C4-2B (cell line): ENCODE data around the gene LRRC75B.
"Not testable (repeated sequence)": the region's sequence is repeated elsewhere in the genome, so short reads cannot be mapped to it uniquely, and the experiment has no call there.

ENCODE experiments used
- ZFX ChIP-seq: fragments of 450-650 bp; IDR thresholded peaks from 2 replicates; pipeline ENCODE4 v1.6.1; 2017
- TF ChIP-seq, protein P1 (sequence below): fragments of 450-650 bp; conservative IDR thresholded peaks from 2 replicates; pipeline ENCODE4 v1.5.1; 2017; ENCODE audit warnings: mild to moderate bottlenecking

DNA sequence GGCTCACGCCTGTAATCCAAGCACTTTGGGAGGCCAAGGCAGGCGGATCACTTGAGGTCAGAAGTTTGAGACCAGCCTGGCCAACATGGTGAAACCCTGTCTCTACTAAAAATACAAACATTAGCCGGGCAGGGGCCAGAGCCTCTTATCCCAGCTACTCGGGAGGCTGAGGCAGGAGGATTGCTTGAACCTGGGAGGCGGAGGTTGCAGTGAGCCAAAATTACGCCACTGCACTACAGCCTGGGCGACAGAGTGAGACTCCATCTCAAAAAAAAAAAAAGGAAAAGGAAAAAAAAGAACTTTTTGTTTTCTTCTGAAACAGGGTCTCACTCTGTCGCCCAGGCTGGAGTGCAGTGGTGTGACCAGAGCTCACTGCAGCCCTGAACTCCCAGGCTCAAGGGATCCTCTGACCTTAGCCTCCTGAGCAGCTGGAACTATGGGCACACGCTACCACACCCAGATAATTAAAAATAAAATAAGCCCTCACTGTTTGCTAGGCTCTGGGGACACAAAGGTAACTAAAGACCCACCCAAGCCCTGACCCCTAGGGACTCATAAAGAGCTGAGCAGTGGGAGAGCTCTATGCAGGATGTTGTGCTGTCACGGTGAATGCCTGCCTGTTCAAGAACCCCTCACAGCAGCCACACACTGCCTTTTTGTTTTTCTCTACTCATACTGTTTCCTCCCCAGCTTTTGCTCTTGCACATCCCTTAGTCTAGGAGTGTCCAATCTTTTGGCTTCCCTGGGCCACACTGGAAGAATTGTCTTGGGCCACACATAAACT is 40.2 kb downstream of the LRRC75B start:
- TF ChIP-seq, protein P1, sequence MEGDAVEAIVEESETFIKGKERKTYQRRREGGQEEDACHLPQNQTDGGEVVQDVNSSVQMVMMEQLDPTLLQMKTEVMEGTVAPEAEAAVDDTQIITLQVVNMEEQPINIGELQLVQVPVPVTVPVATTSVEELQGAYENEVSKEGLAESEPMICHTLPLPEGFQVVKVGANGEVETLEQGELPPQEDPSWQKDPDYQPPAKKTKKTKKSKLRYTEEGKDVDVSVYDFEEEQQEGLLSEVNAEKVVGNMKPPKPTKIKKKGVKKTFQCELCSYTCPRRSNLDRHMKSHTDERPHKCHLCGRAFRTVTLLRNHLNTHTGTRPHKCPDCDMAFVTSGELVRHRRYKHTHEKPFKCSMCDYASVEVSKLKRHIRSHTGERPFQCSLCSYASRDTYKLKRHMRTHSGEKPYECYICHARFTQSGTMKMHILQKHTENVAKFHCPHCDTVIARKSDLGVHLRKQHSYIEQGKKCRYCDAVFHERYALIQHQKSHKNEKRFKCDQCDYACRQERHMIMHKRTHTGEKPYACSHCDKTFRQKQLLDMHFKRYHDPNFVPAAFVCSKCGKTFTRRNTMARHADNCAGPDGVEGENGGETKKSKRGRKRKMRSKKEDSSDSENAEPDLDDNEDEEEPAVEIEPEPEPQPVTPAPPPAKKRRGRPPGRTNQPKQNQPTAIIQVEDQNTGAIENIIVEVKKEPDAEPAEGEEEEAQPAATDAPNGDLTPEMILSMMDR: not testable (repeated sequence)
- not testable (repeated sequence) for TF ChIP-seq ZFX
